Measurements from ENCODE around the gene CEBPA.
"Not testable (repeated sequence)": the region's sequence is repeated elsewhere in the genome, so short reads cannot be mapped to it uniquely, and the experiment has no call there.

CEBPA gene

DNA sequence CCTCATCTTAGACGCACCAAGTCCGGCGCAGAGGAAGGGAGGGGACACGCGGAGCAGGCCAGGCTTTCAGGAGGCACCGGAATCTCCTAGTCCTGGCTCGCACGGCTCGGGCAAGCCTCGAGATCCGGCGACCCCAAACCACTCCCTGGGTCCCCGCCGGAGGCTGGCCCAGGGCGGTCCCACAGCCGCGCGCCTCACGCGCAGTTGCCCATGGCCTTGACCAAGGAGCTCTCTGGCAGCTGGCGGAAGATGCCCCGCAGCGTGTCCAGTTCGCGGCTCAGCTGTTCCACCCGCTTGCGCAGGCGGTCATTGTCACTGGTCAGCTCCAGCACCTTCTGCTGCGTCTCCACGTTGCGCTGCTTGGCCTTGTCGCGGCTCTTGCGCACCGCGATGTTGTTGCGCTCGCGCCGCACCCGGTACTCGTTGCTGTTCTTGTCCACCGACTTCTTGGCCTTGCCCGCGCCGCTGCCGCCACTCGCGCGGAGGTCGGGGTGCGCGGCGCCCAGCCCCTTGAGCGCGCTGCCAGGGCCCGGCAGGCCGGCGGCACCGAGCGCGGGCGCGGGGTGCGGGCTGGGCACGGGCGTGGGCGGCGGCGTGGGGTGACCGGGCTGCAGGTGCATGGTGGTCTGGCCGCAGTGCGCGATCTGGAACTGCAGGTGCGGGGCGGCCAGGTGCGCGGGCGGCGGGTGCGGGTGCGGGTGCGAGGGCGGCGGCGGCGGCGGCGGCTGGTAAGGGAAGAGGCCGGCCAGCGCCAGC, 1.0 kb downstream of the CEBPA start:
- DNase-seq (ENCODE audit: insufficient read length, low spot score), result no peak

GRCh38 chr19:33300894-33301143, 1.5 kb downstream of the CEBPA start:
- DNase-seq (ENCODE audit: insufficient read length, low spot score) (no peak), FAIRE-seq (no peak)

More for the DNA sequence above, 1.0 kb downstream of the CEBPA start:
- no peak for FAIRE-seq

DNA sequence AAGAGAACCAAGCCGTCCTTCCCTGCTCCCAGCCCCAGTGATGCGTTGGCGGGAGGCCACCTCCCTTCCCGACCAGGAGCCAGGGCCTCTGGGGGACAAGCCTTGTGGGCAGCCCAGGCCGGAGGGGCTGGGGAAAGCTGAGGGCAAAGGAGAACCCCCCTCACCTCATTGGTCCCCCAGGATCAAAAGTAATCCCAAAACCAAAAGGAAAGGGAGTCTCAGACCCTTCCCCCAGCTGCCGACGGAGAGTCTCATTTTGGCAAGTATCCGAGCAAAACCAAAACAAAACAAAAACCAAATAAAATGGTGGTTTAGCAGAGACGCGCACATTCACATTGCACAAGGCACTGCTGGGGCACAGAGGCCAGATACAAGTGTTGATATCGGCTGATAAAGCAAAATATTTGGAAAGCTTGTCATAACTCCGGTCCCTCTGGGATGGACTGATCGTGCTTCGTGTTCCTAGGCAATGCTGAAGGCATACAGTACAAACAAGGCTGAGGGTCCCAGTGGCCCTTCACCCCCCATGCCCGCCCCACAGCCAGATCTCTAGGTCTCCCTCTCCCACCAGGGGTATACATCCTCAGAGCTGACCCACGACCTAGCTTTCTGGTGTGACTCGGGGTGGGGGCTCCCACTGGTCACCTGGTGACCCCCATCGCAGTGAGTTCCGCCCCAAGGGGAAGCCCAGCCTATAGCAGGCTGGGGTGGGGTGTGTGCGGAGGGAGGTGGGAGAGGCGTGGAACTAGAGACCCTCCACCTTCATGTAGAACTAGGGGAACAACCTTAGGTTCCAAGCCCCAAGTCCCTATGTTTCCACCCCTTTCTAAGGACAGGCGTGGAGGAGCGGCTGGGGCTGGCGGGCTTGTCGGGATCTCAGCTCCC, 2.1 kb downstream of the CEBPA start:
- FAIRE-seq (no peak), DNase-seq (ENCODE audit: insufficient read length, low spot score) (no peak)

DNA sequence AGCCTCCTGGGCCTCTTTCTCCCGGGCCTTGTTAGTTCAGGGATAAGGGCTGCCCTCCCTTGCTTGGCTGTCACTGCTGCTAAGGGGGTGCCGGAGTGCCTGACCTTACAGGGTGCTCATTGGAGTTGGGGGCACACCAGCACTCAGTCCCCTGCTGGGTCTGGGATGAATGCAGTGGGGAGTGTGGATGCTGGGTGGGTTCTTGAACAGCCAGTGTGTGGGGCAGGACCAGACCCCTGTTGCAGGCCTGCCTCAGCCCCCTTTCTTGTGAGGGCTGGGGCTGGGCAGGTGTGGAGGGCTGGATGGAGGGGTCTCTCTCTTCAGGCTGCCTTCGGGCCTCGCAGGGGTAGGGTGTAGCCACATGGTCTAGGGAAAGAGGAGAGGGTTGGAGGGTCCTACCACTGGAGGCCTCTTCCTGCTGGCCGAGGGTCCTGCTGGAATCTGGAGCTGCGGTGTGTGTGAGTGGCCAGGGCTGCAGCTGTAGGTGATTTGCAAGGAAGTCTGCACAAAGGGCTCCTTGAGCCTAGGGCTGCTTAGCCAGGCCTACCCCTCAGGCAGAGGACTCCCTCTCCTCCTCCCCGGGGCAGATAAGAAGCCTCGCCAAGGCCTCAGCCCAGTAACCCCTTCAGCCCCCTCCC, 3.2 kb downstream of the CEBPA start:
- FAIRE-seq (no peak), DNase-seq (ENCODE audit: insufficient read length, low spot score) (no peak)

GRCh38 chr19:33298146-33298911, 4.0 kb downstream of the CEBPA start:
- FAIRE-seq (no peak), DNase-seq (ENCODE audit: insufficient read length, low spot score) (no peak)

DNA sequence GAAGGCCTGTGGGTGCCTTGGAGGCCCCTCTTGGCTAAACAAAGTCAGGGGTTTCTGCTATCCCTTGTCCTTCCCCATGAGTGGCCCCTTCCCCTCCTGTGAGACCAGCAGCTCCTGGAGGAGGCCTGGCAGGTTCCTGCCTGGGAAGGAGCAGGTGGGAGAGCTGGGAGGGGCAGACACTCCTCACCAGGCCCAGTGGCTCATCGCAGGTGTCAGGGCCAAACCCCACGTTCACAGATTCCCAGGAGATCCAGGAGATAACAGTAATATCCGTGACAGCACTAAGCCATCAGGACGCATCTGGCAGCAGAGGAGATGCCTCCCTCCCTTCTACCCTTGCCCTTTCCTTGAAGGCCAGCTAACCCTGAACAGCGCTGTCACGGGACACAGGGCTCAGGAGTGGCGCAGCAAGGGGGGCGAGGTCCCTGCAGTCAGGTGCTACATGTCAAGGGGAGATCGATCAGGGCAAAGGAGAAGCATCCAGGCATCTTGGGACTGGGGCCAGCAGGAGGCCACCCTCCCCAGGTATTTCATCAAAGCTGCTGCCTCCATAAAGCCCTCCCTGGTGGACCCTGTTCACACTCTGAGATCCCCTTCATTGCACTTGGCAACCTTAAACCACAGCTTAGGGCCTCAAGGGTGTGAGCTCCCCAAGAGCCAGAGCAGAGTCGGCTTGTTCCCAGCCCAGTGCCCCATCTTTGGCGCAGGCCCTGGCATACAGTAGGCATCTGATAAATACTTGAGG, 4.8 kb downstream of the CEBPA start:
- FAIRE-seq (no peak), DNase-seq (ENCODE audit: insufficient read length, low spot score) (no peak)

- no peak for DNase-seq (ENCODE audit: insufficient read length, low spot score)
- no peak for FAIRE-seq
These were observed 5.8 kb downstream of the CEBPA start for GRCh38 chr19:33296488-33296971.

GRCh38 chr19:33295621-33296487, 6.5 kb downstream of the CEBPA start:
- no peak for FAIRE-seq

DNA sequence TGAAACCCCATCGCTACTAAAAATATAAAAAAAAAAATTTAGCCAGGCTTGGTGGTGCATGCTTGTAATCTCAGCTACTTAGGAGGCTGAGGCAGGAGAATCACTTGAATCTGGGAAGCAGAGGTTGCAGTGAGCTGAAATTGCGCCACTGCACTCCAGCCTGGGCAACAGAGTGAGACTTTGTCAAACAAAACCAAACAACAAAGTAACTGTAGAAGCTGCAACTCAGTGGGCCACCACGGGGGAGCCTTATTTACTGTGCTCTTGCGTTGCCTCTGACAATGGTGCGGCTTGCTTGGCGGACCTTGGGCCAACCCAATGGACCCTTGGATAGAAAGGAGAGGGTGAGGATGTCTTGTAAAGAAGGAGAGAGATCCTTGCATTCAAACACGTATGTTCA, 7.3 kb downstream of the CEBPA start:
- FAIRE-seq; DNase-seq (ENCODE audit: insufficient read length, low spot score): not testable (repeated sequence)

More at GRCh38 chr19:33295621-33296487, 6.5 kb downstream of the CEBPA start:
- no peak for DNase-seq (ENCODE audit: insufficient read length, low spot score)

- DNase-seq (ENCODE audit: insufficient read length, low spot score) (no peak), FAIRE-seq (no peak)
These were observed 8.1 kb downstream of the CEBPA start for GRCh38 chr19:33294058-33294798.

- DNase-seq (ENCODE audit: insufficient read length, low spot score) (peak; percentile 61), FAIRE-seq (no peak)
These were observed 8.9 kb downstream of the CEBPA start for GRCh38 chr19:33293255-33294057.

DNA sequence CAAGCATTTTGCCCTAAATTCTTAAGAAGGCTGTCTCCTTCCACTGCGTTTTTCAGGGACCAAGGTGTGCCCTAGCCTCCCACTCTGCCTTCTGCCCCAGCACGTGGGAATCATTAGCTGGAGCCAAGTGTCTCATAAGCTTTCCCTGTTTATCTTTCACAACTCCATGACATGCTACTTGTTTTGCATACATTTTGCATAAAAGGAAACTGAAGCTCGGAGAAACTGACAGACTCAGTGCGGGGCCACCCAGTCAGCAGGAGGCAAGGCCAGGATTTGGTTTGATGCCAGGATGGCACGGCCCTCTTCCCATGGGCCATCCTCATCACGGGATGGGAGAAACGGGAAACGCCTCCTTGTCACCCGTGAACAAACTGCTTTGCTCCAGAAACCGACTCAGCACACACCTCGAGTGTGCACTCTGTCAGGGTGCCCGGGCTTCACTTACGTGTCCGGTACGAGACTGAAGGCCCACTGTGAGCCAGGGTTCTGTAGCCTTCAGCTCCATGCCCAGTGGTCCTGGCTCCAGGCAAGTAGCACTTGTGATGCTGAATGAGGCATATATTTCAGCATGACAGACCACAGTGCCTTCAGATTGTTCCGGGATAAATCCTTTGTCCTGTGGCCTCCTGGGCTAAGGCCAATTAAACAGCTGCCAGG, 9.6 kb downstream of the CEBPA start:
- no peak for FAIRE-seq

DNA sequence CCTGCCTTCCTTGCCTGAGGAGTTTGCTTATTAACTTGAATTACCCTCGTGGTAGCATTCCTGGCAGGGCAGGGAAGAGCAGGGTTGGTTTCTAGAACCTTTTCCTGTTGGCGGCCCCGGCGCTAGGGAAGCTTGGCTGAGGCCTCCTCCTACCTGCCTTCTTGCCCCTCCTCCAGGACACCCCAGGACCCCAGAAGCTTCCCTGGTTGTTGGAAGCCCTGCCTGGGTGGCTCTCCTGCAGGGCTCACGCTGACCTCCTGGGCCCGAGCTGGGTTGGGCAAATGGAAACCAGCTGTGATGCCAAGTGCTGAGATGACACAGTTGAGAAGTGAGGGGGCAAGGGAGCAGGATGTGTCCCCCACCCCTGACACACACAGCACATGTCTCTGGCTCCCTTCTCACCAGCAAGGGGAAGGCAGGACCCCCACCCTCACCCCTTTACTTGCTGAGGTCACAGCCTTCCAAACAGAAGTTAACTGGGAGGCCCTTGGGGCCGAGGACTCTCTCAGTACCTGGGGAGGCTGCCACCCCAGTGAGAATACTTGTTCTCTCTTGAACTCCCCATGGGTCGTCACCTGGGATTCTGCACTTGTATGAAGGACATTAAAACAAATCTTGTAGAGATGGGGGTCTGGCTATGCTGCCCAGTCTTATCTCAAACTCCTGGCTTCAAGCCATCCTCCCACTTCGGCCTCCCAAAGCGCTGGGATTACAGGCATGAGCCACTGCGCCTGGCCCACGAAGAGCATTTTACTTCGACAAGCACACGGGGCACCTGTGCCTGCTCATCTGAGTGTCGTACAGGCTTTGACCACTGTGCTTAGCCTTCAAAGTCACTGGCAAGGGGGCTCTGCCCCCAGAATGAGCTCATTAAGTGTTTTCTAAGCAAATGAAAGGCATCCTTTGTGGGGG, 10.5 kb downstream of the CEBPA start:
- FAIRE-seq, result no peak
- no peak for DNase-seq (ENCODE audit: insufficient read length, low spot score)

More for the DNA sequence above, 9.6 kb downstream of the CEBPA start:
- DNase-seq (ENCODE audit: insufficient read length, low spot score), result no peak

GRCh38 chr19:33290956-33291622, 11.2 kb downstream of the CEBPA start:
- DNase-seq (ENCODE audit: insufficient read length, low spot score), result peak; percentile 41
- no peak for FAIRE-seq

- no peak for DNase-seq (ENCODE audit: insufficient read length, low spot score)
These were observed 12.1 kb downstream of the CEBPA start for GRCh38 chr19:33290082-33290815.

More at GRCh38 chr19:33290082-33290815, 12.1 kb downstream of the CEBPA start:
- FAIRE-seq, result no peak

Measured in HTR-8/SVneo (cell line).